Caki2 (cell line): ENCODE measurements around the gene TMEM201. TPM values are rescaled to one million over a fixed set of nuclear protein-coding genes. Genes with fewer than 3 reads are reported as not detected.

Experiments used
- DNase-seq: peaks from one replicate; pipeline ENCODE4 v3.0.0-alpha.2; 2015; ENCODE audit warnings: low read depth
- in situ Hi-C: cut with HindIII; loops from 2 replicates; pipeline ENCODE4 v1.10.0; 2016; ENCODE audit warnings: low sequenced_read_pairs, low pct_unique_long_range_greater_than_20kb, mixed read lengths
- total RNA-seq: library from RNA; depleted of rRNA; stranded (reverse); fragments of >200 nt; shearing (Covaris generic); gene quantifications from 2 replicates; pipeline ENCODE4 v1.2.3, GENCODE V29; 2014; ENCODE audit warnings: low replicate concordance; rRNA removed

TMEM201 gene
- total RNA-seq, 1 experiment from 2014 or later = 9.4 TPM

DNA sequence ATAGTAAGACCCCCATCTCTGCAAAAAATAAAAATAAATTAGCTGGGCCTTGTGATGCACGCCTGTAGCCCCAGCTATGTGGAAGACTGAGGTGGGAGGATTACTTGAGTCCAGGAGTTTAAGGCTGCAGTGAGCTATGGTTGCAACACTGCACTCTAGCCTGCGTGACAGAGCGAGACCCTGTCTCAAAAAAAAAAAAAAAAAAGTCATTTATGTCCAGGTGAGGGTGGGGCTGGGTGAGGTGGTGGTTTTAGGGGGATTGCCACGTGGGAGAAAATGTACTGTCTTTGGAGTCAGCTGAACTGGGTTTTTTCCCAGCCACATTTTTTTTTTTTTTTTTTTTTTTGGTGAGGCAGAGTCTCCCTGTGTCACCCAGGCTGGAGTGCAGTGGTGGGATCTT, 69.5 kb downstream of the TMEM201 start:
- DNase-seq = no peak
- in situ Hi-C loops = no loop called here

DNA sequence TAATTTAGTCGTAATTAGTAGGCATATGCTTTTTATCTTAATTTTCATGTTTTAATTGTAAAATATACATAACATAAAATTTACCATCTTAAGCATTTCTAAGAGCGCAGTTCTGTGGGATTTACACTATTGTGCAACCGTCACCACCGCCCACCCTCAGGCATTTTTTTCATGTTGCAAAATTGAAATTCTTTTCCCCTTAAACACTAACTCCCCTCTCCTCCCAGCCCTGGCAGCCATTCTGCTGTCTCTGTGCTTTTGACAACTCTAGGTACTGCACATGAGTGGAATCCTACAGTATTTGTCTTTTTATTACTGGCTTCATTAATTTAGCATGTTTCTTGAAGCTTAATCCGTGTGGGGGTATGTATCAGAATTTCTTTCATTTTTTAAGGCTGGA, 70.6 kb downstream of the TMEM201 start:
- in situ Hi-C loops = no loop called here
- no peak for DNase-seq

DNA sequence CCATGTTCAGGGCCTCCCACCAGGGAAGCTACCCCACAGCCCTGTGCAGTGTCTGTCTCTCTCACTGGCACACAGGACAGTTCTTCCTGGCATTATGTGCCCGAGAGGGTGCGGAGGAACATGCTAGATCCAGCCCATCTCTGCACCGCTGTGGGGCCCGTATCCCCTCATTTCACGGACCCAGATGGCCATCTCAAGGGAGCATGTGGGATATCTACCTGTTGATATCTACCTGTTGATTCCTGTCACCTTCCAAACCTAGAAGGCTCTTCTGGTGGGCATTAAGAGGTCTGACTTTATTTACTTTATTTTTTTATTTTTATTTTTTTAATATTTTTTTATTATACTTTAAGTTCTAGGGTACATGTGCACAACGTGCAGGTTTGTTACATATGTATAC, 74.5 kb downstream of the TMEM201 start:
- in situ Hi-C loops = no loop called here

More for the DNA sequence above, 74.5 kb downstream of the TMEM201 start:
- DNase-seq = no peak

Other genes with a start within 250 kb of the TMEM201 start
- 4.9 and 6.5 TPM in 2 replicates for gene SLC25A33, start 49.4 kb upstream of the TMEM201 start, total RNA-seq
- 2.7 and 7.0 TPM in 2 replicates for gene PIK3CD, start 62.8 kb downstream of the TMEM201 start, total RNA-seq
- 144 and 149 TPM in 2 replicates for gene CLSTN1, start 235.1 kb downstream of the TMEM201 start, total RNA-seq